ENCODE measurements around the gene PNPLA6. TPM values are rescaled to one million over a fixed set of nuclear protein-coding genes. Genes with fewer than 3 reads are reported as not detected.

Gene PNPLA6
- total and polyA plus RNA-seq, 9 of the 15 experiments (the other 6 are each of a cell fraction or from before 2014, with no cell fraction given): 0.07 to 30.2 (median 8.3) TPM

GRCh38 chr19:7550987-7551761, 15.7 kb downstream of the PNPLA6 start (continued):
- TF ChIP-seq EP300 (IDR thresholded peaks at IDR 0.05; ENCODE audit: low read length) (no peak), ZNF609 (CRISPR knock-in tag; IDR thresholded peaks at IDR 0.05; ENCODE audit: borderline replicate concordance) (no peak), PKNOX1 (IDR thresholded peaks at IDR 0.05) (no peak), PPARD (CRISPR knock-in tag; IDR thresholded peaks at IDR 0.05) (no peak), YY1 (IDR thresholded peaks at IDR 0.05; ENCODE audit: borderline replicate concordance in 1 of 3, control insufficient read depth in 1 of 3, extremely low read depth in 1 of 3, insufficient read depth in 3 of 3, insufficient read length in 1 of 3, insufficient replicate concordance in 2 of 3, low read depth in 1 of 3, low read length in 2 of 3) (peak in 1 of 3 experiments; percentile 39), DPF2 (IDR thresholded peaks at IDR 0.05) (no peak), FOXA3 (CRISPR knock-in tag; conservative IDR thresholded peaks at IDR 0.05 in 1 of 2, IDR thresholded peaks at IDR 0.05 in 1 of 2) (no peak), HMG20B (CRISPR knock-in tag; IDR thresholded peaks at IDR 0.05) (no peak), NFXL1 (CRISPR knock-in tag; IDR thresholded peaks at IDR 0.05) (no peak), XRCC4 (IDR thresholded peaks at IDR 0.05; ENCODE audit: extremely low read depth, insufficient read depth, insufficient read length) (no peak), ESRRA (IDR thresholded peaks at IDR 0.05; ENCODE audit: borderline replicate concordance, low read depth) (no peak), PHTF2 (CRISPR knock-in tag; IDR thresholded peaks at IDR 0.05) (no peak), RBM25 (IDR thresholded peaks at IDR 0.05; ENCODE audit: low read depth, low read length, severe bottlenecking) (no peak), NFIC (IDR thresholded peaks at IDR 0.05) (peak; percentile 93), ZNF592 (IDR thresholded peaks at IDR 0.05) (peak; percentile 88), MTA2 (IDR thresholded peaks at IDR 0.05; ENCODE audit: low read depth) (no peak), ZC3H4 (CRISPR knock-in tag; IDR thresholded peaks at IDR 0.05; ENCODE audit: borderline replicate concordance) (no peak)
